Measurements from ENCODE around the gene OAS3. TPM values are rescaled to one million over a fixed set of nuclear protein-coding genes. Genes with fewer than 3 reads are reported as not detected.

Gene OAS3
- polyA plus RNA-seq, 1 of the 3 experiments (the other 2 are of a cell fraction) = 3.0 TPM

GRCh38 chr12:112967306-112967705 is 29.0 kb downstream of the OAS3 start (continued):
- no peak for TF ChIP-seq IRF3 (IDR thresholded peaks at IDR 0.05; ENCODE audit: low read depth, low read length)

- H3K27ac ChIP-seq (ENCODE audit: low read depth in 2 of 2, low read length in 1 of 2) = no peak overlapping the region
- TF ChIP-seq SMC3 (IDR thresholded peaks at IDR 0.05; ENCODE audit: low read depth, low read length) (no peak), FOSL2 (IDR thresholded peaks at IDR 0.05; ENCODE audit: borderline replicate concordance, low read depth) (no peak), EZH2phosphoT487 (IDR thresholded peaks at IDR 0.05; ENCODE audit: borderline replicate concordance, low read depth) (no peak), POLR2AphosphoS5 (IDR thresholded peaks at IDR 0.05; ENCODE audit: low read depth, low read length) (no peak), USF2 (IDR thresholded peaks at IDR 0.05; ENCODE audit: borderline replicate concordance, low read depth, low read length) (no peak), NFIC (IDR thresholded peaks at IDR 0.05; ENCODE audit: borderline replicate concordance) (no peak), SIN3A (IDR thresholded peaks at IDR 0.05; ENCODE audit: borderline replicate concordance, low read depth, low read length) (no peak), REST (IDR thresholded peaks at IDR 0.05; ENCODE audit: low read depth, low read length) (no peak)
- H3K79me2 ChIP-seq (ENCODE audit: insufficient read depth) = no peaks in the 10 kb centered on the region
- no peak overlapping the region for H3K4me2 ChIP-seq
- ChIA-PET CTCF (no interaction called here), POLR2A (no interaction called here)
- 75% methylated on average over 5 of the region's 7 CpGs for WGBS (ENCODE audit: low lambda C conversion rate)
- DNase-seq = no peak
- peaks cover 0 to 17% of the 10 kb centered on the region in 2 experiments; a peak in 1 of 4 replicates for H3K4me1 ChIP-seq (ENCODE audit: control insufficient read depth in 1 of 2, insufficient read depth in 2 of 2, low read depth in 1 of 2, low read length in 1 of 2)
- H3K27me3 ChIP-seq (ENCODE audit: insufficient read depth) = no peaks in the 10 kb centered on the region
- H3K36me3 ChIP-seq (replicated peaks in 1 of 2; ENCODE audit: control insufficient read depth in 1 of 2, insufficient read depth in 2 of 2, low read length in 1 of 2) = no peaks in the 10 kb centered on the region
- no peaks in the 10 kb centered on the region for H4K20me1 ChIP-seq (ENCODE audit: insufficient read depth)
- no peaks in the 10 kb centered on the region for H3K9me3 ChIP-seq
- no peak overlapping the region for H3K4me3 ChIP-seq (ENCODE audit: low read depth in 2 of 2, low read length in 1 of 2)
- no peaks in the 10 kb centered on the region for H3K9me2 ChIP-seq
- no peak overlapping the region for H3K9ac ChIP-seq
- H3F3A ChIP-seq (replicated peaks; ENCODE audit: insufficient read depth) = no peaks in the 10 kb centered on the region
- H2AFZ ChIP-seq (ENCODE audit: low read depth) = no peak overlapping the region
Observed at GRCh38 chr12:112967858-112968257, 29.6 kb downstream of the OAS3 start.
